ENCODE data around the gene TARDBP.
"Not testable (repeated sequence)": the region's sequence is repeated elsewhere in the genome, so short reads cannot be mapped to it uniquely, and the experiment has no call there.

The TARDBP gene

DNA sequence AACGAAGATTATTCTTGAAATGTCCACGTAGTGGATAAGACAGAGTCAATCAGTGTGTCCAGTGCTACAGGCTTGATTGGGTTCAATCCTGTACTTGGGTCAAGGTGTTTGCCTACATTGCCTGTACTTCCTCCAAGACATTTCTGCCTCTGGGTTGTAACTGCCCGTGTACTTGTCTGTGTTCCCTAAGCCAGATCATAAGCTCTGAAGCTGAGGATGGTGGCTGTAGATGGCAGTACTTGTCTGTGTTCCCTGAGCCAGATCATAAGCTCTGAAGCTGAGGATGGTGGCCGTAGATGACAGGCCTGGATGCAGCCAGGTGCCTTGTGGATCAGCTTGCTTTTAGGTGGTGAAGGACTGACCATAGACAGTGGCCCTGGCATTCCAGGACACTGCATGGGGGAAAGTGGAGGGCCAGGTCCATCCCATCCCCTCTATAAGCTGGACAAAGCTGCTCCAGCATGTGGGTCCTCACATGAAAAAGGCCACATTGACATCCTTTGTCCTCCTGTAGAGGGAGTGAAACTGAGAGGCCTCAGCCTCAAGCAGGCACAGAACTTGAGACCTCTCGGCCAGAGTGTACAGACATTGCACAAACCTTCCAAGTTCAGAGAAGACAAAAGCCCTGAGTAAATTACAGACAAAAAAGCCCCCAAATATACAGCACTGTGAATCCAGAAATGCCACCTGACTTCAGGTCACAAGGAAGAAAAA, 49.4 kb downstream of the TARDBP start:
- DNase-seq: no peak

DNA sequence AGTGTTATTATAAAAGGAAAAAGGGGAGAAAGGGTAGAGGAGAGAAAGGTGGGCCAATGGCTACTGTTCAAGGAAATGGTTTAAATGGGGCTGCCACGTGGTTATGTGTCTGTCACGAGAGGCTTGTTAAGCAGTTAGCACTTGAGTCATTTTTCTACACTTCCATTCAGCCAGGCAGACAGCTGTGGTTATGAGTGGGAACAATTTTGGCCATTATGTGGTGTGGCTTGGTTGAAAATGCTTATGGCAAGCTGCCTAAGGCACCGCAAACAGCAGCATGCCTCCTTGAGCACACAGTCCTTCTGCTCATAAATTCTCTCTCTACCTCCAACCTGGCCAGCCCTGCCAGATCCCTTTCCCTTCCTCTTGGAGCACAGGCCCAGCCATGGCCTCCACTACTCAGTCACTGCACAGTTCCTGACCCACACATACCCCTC, 50.5 kb downstream of the TARDBP start:
- DNase-seq: no peak

DNA sequence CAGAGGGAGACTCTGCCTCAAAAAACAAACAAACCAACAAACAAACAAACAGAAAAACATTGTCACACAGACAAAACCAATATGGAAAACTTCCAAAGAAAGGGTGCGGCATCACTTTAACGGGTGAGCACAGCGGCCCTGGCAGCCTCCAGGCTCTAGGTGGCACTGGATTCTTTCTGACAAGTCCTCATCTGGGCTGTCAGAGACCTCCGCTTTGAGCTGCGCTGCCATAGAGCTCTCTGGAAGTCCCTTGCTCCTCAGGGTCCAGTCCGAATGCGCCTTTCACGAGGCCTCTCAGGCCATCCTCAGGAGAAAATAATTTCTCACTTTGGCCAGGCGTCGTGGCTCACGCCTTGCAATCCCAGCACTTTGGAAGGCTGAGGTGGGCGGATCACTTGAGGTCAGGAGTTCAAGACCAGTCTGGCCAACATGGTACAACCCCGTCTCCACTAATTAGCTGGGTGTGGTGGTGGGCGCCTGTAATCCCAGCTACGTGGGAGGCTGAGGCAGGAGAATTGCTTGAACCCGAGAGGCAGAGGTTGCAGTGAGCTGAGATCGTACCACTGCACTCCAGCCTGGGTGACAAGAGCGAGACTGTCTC, 51.6 kb downstream of the TARDBP start:
- DNase-seq: not testable (repeated sequence)

DNA sequence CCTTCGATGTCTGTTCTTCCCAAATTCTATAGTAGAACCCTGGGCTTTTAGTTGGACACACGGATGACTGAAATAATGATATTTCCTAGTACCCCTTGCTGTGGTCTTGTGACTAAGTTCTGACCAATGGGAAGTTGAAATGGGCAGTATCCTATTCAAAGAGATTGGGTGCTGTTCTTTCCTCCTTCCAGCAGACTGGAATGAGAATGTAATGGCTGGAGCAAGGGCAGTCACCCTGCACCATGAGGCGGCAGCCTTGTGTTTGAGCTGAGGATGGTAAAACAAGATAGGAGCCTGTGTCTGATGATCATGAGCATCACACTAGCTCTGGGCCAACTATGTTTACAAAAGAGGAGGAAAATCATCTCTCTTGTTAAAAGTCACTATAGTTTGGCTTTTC, 52.5 kb downstream of the TARDBP start:
- DNase-seq: no peak

DNA sequence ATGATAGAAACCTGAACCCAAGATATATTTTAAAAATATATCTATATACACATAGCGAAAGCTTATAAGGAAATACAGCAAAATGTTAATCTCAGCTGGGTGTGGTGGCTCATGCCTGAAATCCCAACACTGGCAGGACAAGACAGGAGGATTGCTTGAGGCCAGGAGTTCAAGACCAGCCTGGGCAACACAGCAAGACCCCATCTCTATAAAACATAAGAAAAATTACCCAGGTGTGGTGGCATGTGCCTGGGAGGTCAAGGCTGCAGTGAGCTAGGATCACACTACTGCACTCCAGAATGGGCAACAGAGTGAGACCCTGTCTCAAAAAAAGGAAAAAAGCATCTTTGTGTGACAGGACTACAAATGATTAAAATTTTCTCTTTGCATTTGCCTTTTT, 53.3 kb downstream of the TARDBP start:
- no peak for DNase-seq

DNA sequence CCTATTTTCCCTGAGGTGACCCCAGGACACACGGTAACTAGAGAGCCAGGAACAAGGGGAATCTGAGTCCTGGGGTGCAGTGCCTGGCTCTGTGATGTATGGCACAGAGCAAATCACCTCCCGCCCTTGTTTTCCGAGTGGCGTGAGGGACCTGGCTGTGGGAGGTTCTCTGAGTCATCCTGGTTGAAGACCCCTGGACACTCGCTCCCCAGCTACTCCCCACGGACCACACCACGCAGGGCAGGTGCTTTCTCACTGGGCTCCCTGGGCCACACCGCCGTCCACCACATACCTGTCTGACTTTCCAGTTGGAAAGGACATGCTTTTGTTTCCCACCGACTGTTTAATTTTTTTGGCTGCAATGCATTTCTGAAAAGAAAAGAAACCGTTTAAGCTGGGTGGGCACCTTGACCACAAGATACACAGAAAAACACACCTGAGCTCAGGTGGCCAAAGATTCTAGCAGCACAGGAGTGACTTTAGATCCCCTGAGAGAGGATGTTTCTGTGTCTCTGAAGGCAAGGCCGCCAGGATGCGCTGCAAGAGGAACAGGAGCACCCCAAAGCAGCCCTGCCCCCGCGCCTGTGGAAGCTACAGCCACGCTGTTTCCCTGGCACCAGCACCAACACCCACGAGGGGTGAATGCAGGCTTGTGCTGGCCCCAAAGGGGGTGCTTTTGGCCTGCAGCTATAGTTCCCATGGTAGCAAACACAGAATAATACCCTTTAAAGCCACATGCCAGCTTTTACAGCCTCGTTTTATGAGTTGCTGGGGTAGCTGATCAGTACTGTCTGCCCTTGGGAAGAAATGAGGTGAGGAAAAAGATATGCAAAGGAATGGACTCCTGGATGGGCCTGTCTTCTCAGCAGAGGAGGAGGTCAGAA, 55.5 kb downstream of the TARDBP start:
- DNase-seq: no peak

DNA sequence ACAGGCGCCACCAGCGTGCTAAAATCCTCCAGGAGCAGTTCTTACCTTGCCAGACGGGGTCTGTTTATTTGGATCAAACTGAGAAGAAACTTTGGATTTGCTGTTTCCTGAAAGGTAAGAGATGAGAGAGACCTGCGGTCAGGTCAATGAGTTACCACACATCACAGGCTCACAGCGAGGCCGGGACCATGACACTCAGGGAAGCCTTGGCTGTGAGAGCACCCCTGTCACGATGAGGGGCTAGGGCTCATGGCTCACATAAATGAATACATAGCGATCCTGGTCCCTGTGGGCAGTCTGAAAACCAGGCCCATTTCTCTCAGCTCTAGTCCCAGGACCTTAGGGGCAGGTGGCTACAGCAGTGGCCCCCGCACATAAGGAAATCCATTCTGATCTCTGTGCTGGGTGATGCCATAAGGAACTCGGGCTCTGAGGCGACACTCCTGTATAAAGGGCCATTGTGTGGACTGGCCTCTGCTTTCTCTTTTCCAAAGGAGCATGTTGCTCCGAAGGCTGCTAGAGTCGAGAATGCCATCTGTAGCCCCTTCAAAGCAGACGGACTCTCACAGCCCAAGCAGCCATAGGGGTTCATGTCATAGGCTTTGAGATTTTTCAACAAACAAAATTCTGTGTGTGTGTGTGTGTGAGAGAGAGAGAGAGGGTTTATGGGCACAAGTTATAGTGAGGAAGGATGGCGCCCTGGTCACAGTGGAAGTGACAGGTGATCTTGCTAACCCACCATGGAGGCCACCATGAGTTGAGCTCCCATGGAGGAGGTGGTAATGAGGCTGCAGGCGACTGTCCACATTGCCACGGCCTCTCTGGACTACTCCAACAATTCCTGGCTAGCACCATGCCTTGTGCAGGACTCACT, 56.4 kb downstream of the TARDBP start:
- DNase-seq: no peak

DNA sequence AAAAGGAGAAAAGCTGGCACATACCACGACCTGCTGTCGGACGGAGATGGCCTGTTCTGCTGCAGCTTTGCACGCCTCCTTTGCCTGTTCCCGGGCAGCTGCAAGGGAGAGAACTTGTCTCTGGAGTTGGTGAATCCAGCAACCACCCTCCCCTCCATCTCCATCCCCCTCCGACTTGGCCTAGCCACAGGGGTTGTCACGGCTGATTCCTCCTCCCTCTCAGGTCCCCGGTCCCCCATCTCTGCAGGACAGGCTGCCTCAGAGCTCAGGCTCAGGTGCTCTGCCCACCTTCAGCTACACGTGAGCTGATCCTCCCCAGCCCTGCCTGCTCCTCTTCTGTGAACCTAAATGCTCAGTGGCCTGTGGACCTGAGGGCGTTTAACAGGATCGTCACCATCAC, 58.4 kb downstream of the TARDBP start:
- no peak for DNase-seq

DNA sequence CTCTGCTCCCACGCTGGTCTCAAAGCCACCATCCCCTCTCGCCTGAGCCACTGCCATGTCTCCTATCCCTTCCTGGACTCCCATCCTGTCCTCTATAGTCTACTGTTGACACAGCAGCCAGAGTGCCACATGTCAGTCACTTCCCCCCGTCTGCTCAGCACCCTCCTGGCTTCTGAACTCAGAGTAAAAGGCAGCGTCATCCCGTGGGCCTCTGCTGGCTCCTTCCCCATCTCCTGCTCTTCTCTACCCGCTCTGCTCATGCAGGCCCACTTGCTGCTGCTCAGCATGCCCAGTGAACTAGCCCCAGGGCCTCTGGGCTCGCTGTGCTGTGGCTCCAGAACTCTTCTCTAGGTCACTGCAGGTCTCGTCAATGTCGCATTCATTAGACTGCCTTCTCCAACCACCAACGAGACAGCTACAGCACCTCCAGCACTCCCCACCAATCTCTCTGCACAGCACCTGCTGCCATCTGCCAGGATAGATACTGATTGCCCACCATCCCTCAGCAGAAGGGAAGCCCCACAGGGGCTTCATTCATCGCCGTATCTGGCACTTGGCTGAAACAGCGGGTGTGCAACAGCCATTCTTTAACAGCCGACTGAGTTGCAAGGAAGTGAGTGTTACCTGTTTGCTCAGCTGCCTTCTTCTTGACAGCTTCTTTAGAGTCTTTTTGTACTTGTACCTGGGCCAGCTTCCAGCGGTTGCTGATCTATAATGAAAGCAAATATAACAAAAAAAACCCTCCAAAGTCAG, 59.2 kb downstream of the TARDBP start:
- DNase-seq: no peak

DNA sequence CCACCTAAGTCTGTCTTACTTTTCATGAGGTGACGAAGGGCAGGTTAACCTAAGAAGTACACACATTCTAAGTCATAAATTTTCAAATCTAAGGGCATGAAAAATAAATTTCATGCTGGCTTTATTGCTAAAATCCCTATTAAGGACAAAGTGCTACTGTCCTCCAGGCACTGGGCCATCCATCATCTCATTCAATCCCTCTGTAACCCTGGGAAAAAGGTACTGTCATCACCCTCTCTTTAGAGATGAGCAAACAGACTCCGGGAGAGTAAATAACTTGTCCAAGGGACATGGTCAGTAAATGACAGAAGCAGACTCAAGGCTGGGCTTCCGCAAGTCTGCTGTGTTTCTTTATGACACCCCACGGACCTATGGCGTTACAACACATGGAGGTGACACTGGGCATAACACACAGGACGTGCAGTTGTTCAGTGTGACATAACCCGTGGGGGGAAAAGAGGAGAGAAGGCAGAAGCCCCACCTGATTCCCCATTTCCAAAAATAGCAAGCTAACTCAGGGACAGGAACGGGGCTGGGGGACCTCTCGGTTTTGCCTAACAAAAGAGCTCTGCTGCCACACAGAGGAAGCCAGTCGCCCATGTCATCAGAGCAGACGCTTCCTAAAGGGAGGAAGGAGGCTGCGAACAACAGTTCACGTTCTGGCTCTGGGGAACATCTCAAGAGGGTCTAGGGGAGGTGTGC, 59.9 kb downstream of the TARDBP start:
- no peak for DNase-seq

DNA sequence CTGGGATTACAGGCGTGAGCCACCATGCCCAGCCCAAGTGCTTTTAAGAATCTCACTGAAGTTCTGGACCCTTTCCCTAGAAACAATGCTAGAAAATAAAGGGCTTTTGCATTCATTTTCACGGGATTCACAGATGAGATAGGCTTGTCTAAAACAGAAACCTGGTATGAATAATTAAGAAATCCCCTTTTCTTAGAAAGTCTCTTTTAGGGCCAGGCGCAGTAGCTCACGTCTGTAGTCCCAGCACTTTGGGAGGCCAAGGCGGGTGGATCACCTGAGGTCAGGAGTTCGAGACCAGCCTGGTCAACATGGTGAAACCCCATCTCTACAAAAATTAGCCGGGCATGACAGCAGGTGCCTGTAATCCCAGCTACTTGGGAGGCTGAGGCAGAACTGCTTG, 60.9 kb downstream of the TARDBP start:
- DNase-seq: not testable (repeated sequence)
